Umbilical cord (tissue), 2 donors: ENCODE data around the gene ADD3. TPM values are rescaled to one million over a fixed set of nuclear protein-coding genes. Genes with fewer than 3 reads are reported as not detected.

Experiments
- DNase-seq: peaks from one replicate; pipeline ENCODE4 v3.0.0-alpha.2; 2015; ENCODE audit warnings: low spot score
- total RNA-seq: library from RNA; depleted of rRNA; stranded (reverse); fragments of >200 nt; gene quantifications from one replicate; pipeline ENCODE4 v1.2.3, GENCODE V29; 2014; ENCODE audit warnings: low replicate concordance; ENCODE audit not compliant: insufficient read depth

Gene ADD3
- total RNA-seq, 1 donor from 2014 or later, result 64.8 TPM

DNA sequence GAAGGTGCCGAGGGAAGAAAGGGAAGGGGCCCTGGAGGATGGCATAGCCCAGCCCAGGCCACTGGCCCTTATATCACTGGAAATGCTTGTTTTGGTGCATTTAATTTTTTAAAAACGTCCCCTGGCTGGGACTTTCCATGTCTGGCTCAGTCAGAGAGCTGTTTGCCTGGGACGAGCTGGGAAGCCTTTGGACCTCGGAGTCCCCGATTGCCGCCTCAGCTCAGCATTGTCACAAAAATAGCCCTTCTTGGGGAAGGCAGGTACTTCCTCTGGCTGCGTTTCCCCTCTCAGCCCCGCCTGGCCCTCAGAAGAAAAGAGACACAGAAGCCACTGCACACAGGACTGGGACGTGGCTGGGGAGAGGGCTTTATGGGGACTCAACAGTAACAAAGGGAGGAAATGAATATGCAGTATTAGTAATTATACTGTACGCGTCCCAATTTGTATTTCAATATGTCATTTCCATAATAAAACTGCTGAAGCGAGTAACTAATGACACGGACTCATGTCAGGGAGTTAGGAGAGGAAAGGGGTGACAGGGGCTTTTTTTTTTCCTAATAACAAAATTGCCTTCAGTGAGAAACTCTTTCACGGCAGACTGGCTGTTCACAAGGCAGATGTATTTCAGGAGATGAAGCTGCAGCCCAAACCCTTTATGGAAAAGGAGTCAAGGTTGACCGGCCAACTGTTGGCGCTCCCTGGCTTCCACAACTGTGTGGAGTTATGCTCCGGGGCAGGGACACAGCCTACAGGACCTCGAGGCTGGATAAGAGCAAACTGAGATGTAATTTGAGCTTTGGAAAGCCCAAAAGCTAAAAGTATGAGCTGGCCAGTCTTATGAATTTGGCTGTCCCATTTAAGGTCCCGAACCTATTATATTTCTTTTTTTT, 168.6 kb downstream of the ADD3 start:
- DNase-seq, result no peak

DNA sequence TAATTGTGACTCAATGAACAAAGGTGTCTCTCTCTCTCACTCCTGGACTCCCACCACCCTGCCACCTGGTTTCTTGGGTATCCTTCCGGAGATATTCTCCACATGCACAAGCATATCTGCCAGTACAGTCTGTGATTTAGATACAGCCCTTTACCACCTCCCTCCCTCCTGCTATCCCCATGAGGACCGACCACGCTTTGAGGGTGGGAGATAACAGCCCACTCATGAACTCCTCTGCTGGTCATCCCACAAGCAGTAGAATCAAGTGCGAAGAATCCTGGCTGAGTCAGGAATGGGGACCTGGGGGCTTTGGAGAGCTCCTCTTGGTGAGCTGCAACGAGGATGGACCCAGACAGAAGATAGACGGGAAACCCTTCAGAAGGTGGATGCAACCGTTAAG, 171.4 kb downstream of the ADD3 start:
- DNase-seq, result no peak

DNA sequence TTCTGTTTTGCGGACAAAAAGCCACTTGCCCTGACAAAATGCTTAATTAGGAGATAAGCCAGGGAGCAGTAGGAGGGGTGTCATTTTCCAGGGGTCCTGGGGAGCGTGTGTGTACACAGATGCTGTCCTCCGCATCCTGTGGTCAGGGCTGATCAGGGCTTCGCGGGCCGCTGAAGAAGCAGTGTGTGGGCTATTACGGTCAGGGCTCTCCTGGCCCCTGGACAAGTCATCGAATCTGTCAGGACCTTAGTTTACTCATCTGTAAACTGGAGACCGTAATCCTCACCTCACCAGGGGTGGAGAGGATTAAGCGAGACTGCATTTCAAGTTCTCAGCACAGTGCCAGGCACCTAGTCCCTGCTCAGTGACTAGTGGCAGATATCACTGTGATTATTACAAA, 173.7 kb downstream of the ADD3 start:
- DNase-seq, result no peak

DNA sequence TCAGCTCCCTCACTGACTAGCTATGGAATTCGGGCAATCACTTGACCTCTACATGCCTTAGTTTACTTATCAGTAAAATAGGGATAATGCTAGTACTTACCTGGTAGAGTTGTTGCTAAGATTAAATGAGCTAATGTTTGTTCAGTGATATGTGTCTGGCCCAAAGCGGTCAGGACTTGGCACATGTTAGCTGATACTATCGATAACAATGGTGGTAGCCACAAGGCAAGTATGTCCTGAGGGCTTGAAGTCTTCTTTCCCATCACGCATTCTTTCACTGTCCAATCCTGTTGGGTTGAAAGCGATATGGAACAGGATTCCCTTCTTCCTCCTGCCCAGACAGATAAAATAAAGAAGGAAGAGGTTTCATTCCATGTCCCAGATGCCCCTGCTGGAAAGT, 174.1 kb downstream of the ADD3 start:
- DNase-seq, result no peak

- DNase-seq, result no peak
Observed at GRCh38 chr10:110184398-110184797, 176.6 kb downstream of the ADD3 start.

Other genes with a start within 250 kb of the ADD3 start
- gene XPNPEP1, start 84.5 kb upstream of the ADD3 start, total RNA-seq, result 66.0 TPM
- 81.6 TPM for gene MXI1, start 199.6 kb downstream of the ADD3 start, total RNA-seq